Colonic mucosa (tissue), 4 donors: ENCODE results near the gene GRM1. TPM values are rescaled to one million over a fixed set of nuclear protein-coding genes. Genes with fewer than 3 reads are reported as not detected.

ENCODE experiments used
- DNase-seq: peaks from one replicate; pipeline ENCODE4 v3.0.0-alpha.2; 2020
- H3K27ac ChIP-seq: fragments of 200-600 bp; one replicate; pipeline ENCODE4 v1.8.0; 2021
- H3K27me3 ChIP-seq: fragments of 200-600 bp; one replicate; pipeline ENCODE4 v1.8.0; 2021
- H3K36me3 ChIP-seq: fragments of 200-600 bp; one replicate; pipeline ENCODE4 v1.8.0; 2021
- H3K4me1 ChIP-seq: fragments of 200-600 bp; one replicate; pipeline ENCODE4 v1.8.0; 2021; ENCODE audit warnings: mild to moderate bottlenecking
- H3K4me3 ChIP-seq: fragments of 200-600 bp; one replicate; pipeline ENCODE4 v1.8.0; 2021
- H3K9ac ChIP-seq, 2 donors: one replicate each; pipeline ENCODE4 v1.7.0; 2013; ENCODE audit warnings: control low read depth in 2 of 2, low read depth in 2 of 2, low read length in 2 of 2
- H3K9me3 ChIP-seq: fragments of 200-600 bp; one replicate; pipeline ENCODE4 v1.8.0; 2021
- intact Hi-C: fragments of 100-400 bp; cut with DNase I; formaldehyde crosslinking; loops from one replicate; pipeline ENCODE4 v1.14.1; 2022
- total RNA-seq, 2 donors: library from RNA; stranded (reverse); fragmentation: NEBNext Ultra II Directional in 1 of 2; extraction: Animal tissue kit (Norgen Biotek cat#: 25700) in 1 of 2; gene quantifications; one replicate each; pipeline ENCODE4 v1.2.1, GENCODE V29; 2021
- TF ChIP-seq, protein P1 (sequence below): fragments of 200-600 bp; IDR thresholded peaks from one replicate; pipeline ENCODE4 v1.8.0; 2022; ENCODE audit warnings: antibody characterized with exemption, mild to moderate bottlenecking
- donor health status: healthy.
- donor health status: DM: no; HTN: no; CAD: no.
- donor health status: DM: no; HTN: no; CAD: no.

GRM1 gene
- total RNA-seq, 2 donors from 2014 or later: 0.11 TPM; not detected in 1

DNA sequence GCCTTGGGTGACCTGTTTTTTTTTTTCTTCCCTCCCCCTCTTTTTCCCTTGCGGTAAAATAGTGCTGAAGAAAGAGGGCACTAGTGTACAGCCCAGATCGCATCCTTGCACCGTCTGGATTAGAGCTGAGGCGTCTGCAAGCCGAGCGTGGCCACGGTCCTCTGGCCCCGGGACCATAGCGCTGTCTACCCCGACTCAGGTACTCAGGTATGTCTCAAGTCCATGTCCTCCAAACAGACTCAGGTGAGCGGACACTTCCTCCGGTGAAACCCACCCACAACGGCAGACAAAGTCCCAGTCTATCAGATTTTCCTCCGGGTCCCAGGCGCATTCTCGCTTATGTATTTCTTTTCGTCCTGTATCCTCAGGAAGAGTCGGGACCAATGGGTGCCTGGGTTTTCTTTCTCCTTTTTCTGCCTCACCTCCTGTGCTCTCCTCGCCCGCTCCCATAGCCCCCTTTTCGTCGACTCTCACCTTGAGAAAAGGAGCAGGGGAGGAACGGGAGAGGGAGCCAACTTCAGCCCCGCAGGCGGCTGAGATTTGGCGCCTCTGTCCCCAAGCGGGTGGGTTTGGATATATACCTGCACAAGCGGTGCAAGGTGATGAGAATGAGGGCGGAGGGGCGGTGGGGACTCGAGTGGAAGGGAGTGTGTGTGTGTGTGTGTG is 1.1 kb upstream of the GRM1 start:
- peaks cover 9% of the 10 kb centered on the region for H3K27me3 ChIP-seq
- no peaks in the 10 kb centered on the region for H3K36me3 ChIP-seq
- no peaks in the 10 kb centered on the region for H3K9me3 ChIP-seq
- no peaks in the 10 kb centered on the region for H3K4me1 ChIP-seq
- TF ChIP-seq, protein P1, sequence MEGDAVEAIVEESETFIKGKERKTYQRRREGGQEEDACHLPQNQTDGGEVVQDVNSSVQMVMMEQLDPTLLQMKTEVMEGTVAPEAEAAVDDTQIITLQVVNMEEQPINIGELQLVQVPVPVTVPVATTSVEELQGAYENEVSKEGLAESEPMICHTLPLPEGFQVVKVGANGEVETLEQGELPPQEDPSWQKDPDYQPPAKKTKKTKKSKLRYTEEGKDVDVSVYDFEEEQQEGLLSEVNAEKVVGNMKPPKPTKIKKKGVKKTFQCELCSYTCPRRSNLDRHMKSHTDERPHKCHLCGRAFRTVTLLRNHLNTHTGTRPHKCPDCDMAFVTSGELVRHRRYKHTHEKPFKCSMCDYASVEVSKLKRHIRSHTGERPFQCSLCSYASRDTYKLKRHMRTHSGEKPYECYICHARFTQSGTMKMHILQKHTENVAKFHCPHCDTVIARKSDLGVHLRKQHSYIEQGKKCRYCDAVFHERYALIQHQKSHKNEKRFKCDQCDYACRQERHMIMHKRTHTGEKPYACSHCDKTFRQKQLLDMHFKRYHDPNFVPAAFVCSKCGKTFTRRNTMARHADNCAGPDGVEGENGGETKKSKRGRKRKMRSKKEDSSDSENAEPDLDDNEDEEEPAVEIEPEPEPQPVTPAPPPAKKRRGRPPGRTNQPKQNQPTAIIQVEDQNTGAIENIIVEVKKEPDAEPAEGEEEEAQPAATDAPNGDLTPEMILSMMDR: no peak
- no peak overlapping the region for H3K27ac ChIP-seq
- no peak for DNase-seq
- H3K4me3 ChIP-seq: no peak overlapping the region
- no peak overlapping the region for H3K9ac ChIP-seq
- intact Hi-C loops: no loop called here

DNA sequence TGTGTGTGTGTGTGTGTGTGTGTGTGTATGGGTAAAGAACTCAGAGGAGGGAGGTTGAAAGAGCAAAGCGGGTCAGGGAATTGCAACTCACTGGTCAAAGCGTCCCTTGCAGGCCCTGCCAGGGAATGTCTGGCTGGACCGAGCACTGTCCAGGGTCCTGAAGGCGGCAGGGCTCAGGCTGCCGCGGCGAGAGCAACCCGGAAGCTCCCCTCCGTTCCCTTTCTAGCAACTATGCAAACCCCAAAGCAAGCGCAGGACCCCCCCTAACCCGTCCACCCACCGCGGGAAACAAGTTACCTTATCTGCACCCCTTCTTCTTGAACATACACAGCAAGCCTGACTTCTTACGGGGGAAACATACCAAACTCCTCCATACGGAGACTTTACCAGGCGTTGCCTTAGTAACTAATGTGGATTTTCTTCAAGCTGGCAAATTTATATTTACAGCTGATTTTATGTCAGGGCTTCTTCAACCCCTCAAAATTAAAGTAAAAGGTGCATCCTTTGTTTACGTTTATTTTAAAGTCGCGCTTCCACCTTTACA is 538 bp upstream of the GRM1 start:
- no peaks in the 10 kb centered on the region for H3K9me3 ChIP-seq
- no peak overlapping the region for H3K9ac ChIP-seq
- no peak overlapping the region for H3K4me3 ChIP-seq
- H3K27ac ChIP-seq: no peak overlapping the region
- TF ChIP-seq, protein P1: no peak
- H3K4me1 ChIP-seq: no peaks in the 10 kb centered on the region
- intact Hi-C loops: no loop called here
- H3K27me3 ChIP-seq: peaks cover 9% of the 10 kb centered on the region
- H3K36me3 ChIP-seq: no peaks in the 10 kb centered on the region
- DNase-seq: peak; percentile 44

DNA sequence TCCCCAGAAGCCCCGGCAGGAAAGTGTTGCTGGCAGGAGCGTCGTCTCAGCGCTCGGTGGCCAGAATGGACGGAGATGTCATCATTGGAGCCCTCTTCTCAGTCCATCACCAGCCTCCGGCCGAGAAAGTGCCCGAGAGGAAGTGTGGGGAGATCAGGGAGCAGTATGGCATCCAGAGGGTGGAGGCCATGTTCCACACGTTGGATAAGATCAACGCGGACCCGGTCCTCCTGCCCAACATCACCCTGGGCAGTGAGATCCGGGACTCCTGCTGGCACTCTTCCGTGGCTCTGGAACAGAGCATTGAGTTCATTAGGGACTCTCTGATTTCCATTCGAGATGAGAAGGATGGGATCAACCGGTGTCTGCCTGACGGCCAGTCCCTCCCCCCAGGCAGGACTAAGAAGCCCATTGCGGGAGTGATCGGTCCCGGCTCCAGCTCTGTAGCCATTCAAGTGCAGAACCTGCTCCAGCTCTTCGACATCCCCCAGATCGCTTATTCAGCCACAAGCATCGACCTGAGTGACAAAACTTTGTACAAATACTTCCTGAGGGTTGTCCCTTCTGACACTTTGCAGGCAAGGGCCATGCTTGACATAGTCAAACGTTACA is 817 bp downstream of the GRM1 start:
- intact Hi-C loops: no loop called here
- DNase-seq: no peak
- H3K9ac ChIP-seq: no peak overlapping the region
- no peaks in the 10 kb centered on the region for H3K9me3 ChIP-seq
- peaks cover 9% of the 10 kb centered on the region for H3K27me3 ChIP-seq
- H3K4me1 ChIP-seq: no peaks in the 10 kb centered on the region
- no peak overlapping the region for H3K4me3 ChIP-seq
- no peaks in the 10 kb centered on the region for H3K36me3 ChIP-seq
- H3K27ac ChIP-seq: no peak overlapping the region
- TF ChIP-seq, protein P1: no peak

DNA sequence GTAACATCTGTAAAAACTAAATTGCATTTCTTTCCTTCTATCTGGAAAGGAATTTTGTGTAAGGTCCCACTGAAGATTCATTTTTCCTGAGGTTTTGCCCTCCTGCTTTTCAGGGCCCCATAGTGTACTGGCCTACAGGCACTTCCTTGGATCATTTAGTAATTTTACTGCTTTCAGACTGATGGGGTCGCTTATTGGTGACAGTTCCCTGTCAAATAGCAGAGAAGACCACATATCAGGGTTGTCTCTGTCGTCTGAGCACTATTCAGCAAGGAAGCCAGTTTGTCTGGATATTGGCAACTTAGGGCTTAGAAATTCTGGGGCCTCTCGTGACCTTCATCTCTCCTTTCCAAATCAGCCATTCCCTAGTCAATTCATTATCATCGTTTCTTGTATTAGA is 3.5 kb downstream of the GRM1 start:
- H3K4me1 ChIP-seq: no peaks in the 10 kb centered on the region
- intact Hi-C loops: no loop called here
- no peak overlapping the region for H3K4me3 ChIP-seq
- peaks cover 4% of the 10 kb centered on the region for H3K27me3 ChIP-seq
- H3K9me3 ChIP-seq: no peaks in the 10 kb centered on the region
- no peak overlapping the region for H3K9ac ChIP-seq
- H3K27ac ChIP-seq: no peak overlapping the region
- DNase-seq: no peak
- TF ChIP-seq, protein P1: no peak
- no peaks in the 10 kb centered on the region for H3K36me3 ChIP-seq

GRCh38 chr6:146040360-146040759 is 11.5 kb downstream of the GRM1 start:
- H3K27me3 ChIP-seq: no peaks in the 10 kb centered on the region
- H3K27ac ChIP-seq: no peak overlapping the region
- no peak for DNase-seq
- H3K9ac ChIP-seq: no peak overlapping the region
- H3K4me3 ChIP-seq: no peak overlapping the region
- H3K9me3 ChIP-seq: no peaks in the 10 kb centered on the region
- H3K36me3 ChIP-seq: no peaks in the 10 kb centered on the region
- TF ChIP-seq, protein P1: no peak
- no peaks in the 10 kb centered on the region for H3K4me1 ChIP-seq
- intact Hi-C loops: no loop called here
